ENCODE results near the gene KRT222.

DNA sequence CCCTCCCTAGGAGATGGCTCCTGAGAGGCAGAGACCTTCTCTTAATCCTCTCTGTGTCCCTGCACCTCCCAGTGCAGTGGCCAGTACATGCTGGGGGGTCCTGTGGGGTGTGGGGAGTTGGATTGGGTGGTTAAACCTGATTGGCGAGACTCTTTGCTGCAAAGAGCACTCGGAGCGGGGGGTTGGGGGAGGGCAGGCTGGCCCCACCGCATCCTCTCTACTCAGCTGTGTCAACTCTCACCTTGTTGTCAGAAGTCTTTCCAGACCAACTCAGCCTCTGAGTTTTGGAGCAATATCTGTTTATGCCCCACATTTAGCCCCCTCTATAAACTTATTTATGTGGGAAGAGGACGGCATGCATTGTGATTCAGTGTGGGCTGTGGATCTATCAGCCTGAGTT lies 57.3 kb downstream of the KRT222 start:
- no peak for TF ChIP-seq ZFP3 (CRISPR knock-in tag; IDR thresholded peaks at IDR 0.05)
- TF ChIP-seq TCF4 (CRISPR knock-in tag; IDR thresholded peaks at IDR 0.05; ENCODE audit: borderline replicate concordance) = no peak
- no peak for TF ChIP-seq ZC3H10 (CRISPR knock-in tag; IDR thresholded peaks at IDR 0.05)
- no peak for TF ChIP-seq ZNF565 (CRISPR knock-in tag; conservative IDR thresholded peaks at IDR 0.05; ENCODE audit: low read depth)
- TF ChIP-seq ISL1 (CRISPR knock-in tag; IDR thresholded peaks at IDR 0.05) = no peak
